Activated CD8-positive, alpha-beta memory T cell treated with anti-CD3 and anti-CD28 coated beads for 4 hours (primary cell): Measurements from ENCODE around the gene PRSS8.
"Not testable (repeated sequence)": the region's sequence is repeated elsewhere in the genome, so short reads cannot be mapped to it uniquely, and the experiment has no call there.

Source experiments
- DNase-seq, 2 donors: peaks; one replicate each; pipeline ENCODE4 v3.0.0-alpha.2; 2020; ENCODE audit warnings: low read depth in 2 of 2

Gene PRSS8

GRCh38 chr16:31105677-31106213 lies 29.8 kb downstream of the PRSS8 start:
- DNase-seq: peak; percentile 56 to 70

- not testable (repeated sequence) for DNase-seq
Observed at GRCh38 chr16:31100876-31101641, 34.5 kb downstream of the PRSS8 start.

- no peak for DNase-seq
Observed at GRCh38 chr16:31099860-31100638, 35.5 kb downstream of the PRSS8 start.

GRCh38 chr16:31094424-31095120 lies 41.0 kb downstream of the PRSS8 start, which contains the start of gene VKORC1:
VKORC1 (minus strand) TSS chr16:31094797; CDS start chr16:31094729, 68 bp downstream.
- DNase-seq: peak; percentile 62 to 66

GRCh38 chr16:31094088-31094423 lies 41.5 kb downstream of the PRSS8 start:
- no peak for DNase-seq

GRCh38 chr16:31093132-31093703 lies 42.3 kb downstream of the PRSS8 start:
- DNase-seq: no peak

GRCh38 chr16:31092330-31092729 lies 43.2 kb downstream of the PRSS8 start:
- DNase-seq: no peak

- no peak for DNase-seq
Observed at GRCh38 chr16:31090540-31090939, 45.0 kb downstream of the PRSS8 start.

GRCh38 chr16:31089199-31089598 lies 46.3 kb downstream of the PRSS8 start:
- no peak for DNase-seq

GRCh38 chr16:31088459-31089183 lies 46.9 kb downstream of the PRSS8 start, which contains the start of gene PRSS53:
PRSS53 (minus strand) TSS chr16:31088943; CDS start chr16:31088809, 134 bp downstream.
- DNase-seq: no peak

- no peak for DNase-seq
Observed at GRCh38 chr16:31087971-31088370, 47.6 kb downstream of the PRSS8 start.

- DNase-seq: no peak
Observed at GRCh38 chr16:31087481-31087880, 48.0 kb downstream of the PRSS8 start.

- no peak for DNase-seq
Observed at GRCh38 chr16:31086629-31086906, 49.0 kb downstream of the PRSS8 start.

- no peak for DNase-seq
Observed at GRCh38 chr16:31085873-31086628, 49.5 kb downstream of the PRSS8 start.

GRCh38 chr16:31085411-31085810 lies 50.1 kb downstream of the PRSS8 start:
- DNase-seq: no peak

GRCh38 chr16:31084584-31085302 lies 50.8 kb downstream of the PRSS8 start:
- no peak for DNase-seq

GRCh38 chr16:31083981-31084380 lies 51.5 kb downstream of the PRSS8 start:
- no peak for DNase-seq

- no peak for DNase-seq
Observed at GRCh38 chr16:31083556-31083955, 52.0 kb downstream of the PRSS8 start.

GRCh38 chr16:31083081-31083480 lies 52.4 kb downstream of the PRSS8 start:
- no peak for DNase-seq
